PFSK-1 (cell line): ENCODE measurements around the gene VCPKMT.

Source experiments
- POLR2AphosphoS5 ChIP-seq: IDR thresholded peaks from 2 replicates; pipeline ENCODE4 v1.6.1; 2012; ENCODE audit warnings: low read depth, mild to moderate bottlenecking, control low read depth, low read length, moderate library complexity
- REST ChIP-seq, 2 experiments: IDR thresholded peaks; 2 replicates each; pipeline versions ENCODE4 v1.6.1 to v1.8.0; 2011 to 2012; ENCODE audit warnings: low read depth in 2 of 2, low read length in 2 of 2, control low read depth in 1 of 2, inconsistent platforms in 1 of 2, mild to moderate bottlenecking in 1 of 2, moderate library complexity in 1 of 2; ENCODE audit not compliant: insufficient read depth in 1 of 2
- SIN3A ChIP-seq: IDR thresholded peaks from 2 replicates; pipeline ENCODE4 v1.6.1; 2012; ENCODE audit warnings: mild to moderate bottlenecking, low read length, moderate library complexity, borderline replicate concordance; ENCODE audit not compliant: insufficient read depth
- TAF1 ChIP-seq: IDR thresholded peaks from 2 replicates; pipeline ENCODE4 v1.6.1; 2012; ENCODE audit warnings: low read length, control low read depth, borderline replicate concordance; ENCODE audit not compliant: insufficient read depth

- TF ChIP-seq REST (IDR thresholded peaks at IDR 0.05; ENCODE audit: insufficient read depth in 1 of 2, low read depth in 2 of 2, low read length in 2 of 2) (no peak), TAF1 (no peak), POLR2AphosphoS5 (no peak), SIN3A (no peak)
Measured at GRCh38 chr14:50156111-50156510, 39.7 kb upstream of the VCPKMT start.
